PFSK-1 (cell line): ENCODE measurements around the gene IDH3B.

ENCODE experiments used
- FOXP2 ChIP-seq: optimal IDR thresholded peaks from 2 replicates; pipeline ENCODE3; 2011; ENCODE audit warnings: borderline replicate concordance, control low read depth, inconsistent platforms; ENCODE audit not compliant: insufficient read depth; ENCODE audit errors: extremely low read length, extremely low read depth
- POLR2AphosphoS5 ChIP-seq: IDR thresholded peaks from 2 replicates; pipeline ENCODE4 v1.6.1; 2012; ENCODE audit warnings: low read depth, mild to moderate bottlenecking, control low read depth, low read length, moderate library complexity
- SIN3A ChIP-seq: IDR thresholded peaks from 2 replicates; pipeline ENCODE4 v1.6.1; 2012; ENCODE audit warnings: mild to moderate bottlenecking, low read length, moderate library complexity, borderline replicate concordance; ENCODE audit not compliant: insufficient read depth
- TAF1 ChIP-seq: IDR thresholded peaks from 2 replicates; pipeline ENCODE4 v1.6.1; 2012; ENCODE audit warnings: low read length, control low read depth, borderline replicate concordance; ENCODE audit not compliant: insufficient read depth
- TF ChIP-seq, protein P1 (sequence below), 2 experiments: IDR thresholded peaks; 2 replicates each; pipeline versions ENCODE4 v1.6.1 to v1.8.0; 2011 to 2012; ENCODE audit warnings: low read depth in 2 of 2, low read length in 2 of 2, control low read depth in 1 of 2, inconsistent platforms in 1 of 2, mild to moderate bottlenecking in 1 of 2, moderate library complexity in 1 of 2; ENCODE audit not compliant: insufficient read depth in 1 of 2

The IDH3B gene

DNA sequence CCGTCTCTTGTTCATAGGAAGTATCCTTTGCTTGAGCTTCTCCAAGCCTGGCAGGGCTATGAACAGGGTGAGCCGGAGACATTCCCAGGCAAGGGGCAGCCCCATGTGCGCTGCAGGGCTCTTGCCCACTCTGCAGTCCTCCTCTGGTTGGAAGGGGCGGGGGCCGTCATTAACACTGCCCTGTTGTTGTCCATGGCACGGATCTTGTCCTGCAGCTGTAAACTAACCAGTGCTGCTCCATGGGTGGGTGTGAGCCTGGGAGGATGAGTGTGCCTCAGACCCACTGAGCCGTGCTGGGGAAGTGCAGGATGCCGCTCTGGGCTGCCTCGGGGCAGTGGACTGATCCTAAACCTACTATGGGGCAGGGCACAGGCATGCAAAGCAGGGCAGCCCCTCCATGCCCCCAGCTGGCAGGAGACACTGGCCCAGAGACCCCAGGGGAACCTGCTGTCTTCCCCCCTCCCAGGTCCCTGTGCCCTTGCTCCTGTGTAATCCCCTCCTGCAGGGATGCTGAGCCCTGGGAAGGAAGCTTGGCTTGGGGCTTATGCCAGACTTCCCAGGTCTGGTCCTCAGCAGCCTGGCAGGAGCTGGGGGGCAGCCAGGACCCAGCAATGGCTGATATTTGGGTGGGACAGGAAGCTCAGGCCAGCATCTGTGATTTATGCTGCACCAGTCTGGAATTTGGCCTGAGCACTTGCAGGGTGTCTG, 37.1 kb upstream of the IDH3B start:
- TF ChIP-seq, protein P1, sequence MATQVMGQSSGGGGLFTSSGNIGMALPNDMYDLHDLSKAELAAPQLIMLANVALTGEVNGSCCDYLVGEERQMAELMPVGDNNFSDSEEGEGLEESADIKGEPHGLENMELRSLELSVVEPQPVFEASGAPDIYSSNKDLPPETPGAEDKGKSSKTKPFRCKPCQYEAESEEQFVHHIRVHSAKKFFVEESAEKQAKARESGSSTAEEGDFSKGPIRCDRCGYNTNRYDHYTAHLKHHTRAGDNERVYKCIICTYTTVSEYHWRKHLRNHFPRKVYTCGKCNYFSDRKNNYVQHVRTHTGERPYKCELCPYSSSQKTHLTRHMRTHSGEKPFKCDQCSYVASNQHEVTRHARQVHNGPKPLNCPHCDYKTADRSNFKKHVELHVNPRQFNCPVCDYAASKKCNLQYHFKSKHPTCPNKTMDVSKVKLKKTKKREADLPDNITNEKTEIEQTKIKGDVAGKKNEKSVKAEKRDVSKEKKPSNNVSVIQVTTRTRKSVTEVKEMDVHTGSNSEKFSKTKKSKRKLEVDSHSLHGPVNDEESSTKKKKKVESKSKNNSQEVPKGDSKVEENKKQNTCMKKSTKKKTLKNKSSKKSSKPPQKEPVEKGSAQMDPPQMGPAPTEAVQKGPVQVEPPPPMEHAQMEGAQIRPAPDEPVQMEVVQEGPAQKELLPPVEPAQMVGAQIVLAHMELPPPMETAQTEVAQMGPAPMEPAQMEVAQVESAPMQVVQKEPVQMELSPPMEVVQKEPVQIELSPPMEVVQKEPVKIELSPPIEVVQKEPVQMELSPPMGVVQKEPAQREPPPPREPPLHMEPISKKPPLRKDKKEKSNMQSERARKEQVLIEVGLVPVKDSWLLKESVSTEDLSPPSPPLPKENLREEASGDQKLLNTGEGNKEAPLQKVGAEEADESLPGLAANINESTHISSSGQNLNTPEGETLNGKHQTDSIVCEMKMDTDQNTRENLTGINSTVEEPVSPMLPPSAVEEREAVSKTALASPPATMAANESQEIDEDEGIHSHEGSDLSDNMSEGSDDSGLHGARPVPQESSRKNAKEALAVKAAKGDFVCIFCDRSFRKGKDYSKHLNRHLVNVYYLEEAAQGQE (IDR thresholded peaks at IDR 0.05; ENCODE audit: insufficient read depth in 1 of 2, low read depth in 2 of 2, low read length in 2 of 2) = no peak
- TF ChIP-seq TAF1 (no peak), POLR2AphosphoS5 (no peak), FOXP2 (no peak), SIN3A (no peak)

DNA sequence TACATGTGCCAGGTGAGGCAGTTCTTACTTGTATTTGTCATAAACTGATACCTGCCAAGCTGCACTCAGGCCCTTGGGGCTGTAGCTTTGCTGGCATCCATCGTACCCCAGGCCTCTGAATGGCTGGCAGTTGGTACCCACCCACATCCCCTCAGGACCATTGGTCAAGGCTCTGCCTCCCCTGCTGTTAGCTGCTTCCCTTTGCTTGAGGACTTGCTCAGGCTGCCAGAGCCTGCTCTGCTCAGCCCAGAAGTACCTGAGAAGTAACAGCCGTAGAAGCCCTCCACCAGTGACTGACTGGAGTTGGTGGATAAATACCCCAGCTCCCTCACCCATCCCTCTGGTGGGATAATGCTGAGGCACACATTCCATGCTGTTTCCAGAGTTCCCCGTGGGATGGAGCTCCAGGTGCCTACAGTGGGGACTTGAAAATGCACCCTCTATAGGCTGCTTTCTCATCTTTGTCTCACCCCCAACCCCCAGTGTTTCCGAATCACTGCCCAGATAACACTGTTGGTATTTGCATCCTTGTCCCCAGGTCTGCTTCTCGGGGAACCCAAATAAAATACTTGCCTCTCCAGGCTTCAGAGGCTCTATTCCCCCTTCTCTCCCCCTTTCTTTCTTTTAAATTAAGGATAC, 35.9 kb upstream of the IDH3B start:
- TF ChIP-seq TAF1 = no peak

DNA sequence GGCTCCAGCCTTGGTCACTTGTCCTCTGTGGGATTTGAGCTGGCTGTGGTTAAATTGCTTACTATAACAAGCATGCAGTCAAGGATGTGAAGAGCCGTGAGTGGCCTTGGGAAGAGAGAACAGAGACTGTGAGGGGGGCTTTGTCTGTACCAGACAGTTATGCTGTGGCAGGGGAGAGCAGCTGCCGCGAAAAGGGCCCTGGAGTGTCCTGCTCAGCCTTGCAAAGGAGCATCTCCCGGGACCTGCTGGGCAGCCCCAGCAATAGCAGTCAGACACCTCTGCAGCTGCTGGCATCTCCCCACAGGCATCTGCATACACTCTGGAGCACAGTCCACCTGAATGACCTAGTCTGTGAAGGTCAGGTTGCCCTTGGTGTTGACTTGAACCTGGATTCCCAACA, 34.9 kb upstream of the IDH3B start:
- no peak for TF ChIP-seq TAF1
- no peak for TF ChIP-seq SIN3A
- no peak for TF ChIP-seq POLR2AphosphoS5
- TF ChIP-seq, protein P1 (IDR thresholded peaks at IDR 0.05; ENCODE audit: insufficient read depth in 1 of 2, low read depth in 2 of 2, low read length in 2 of 2) = no peak

DNA sequence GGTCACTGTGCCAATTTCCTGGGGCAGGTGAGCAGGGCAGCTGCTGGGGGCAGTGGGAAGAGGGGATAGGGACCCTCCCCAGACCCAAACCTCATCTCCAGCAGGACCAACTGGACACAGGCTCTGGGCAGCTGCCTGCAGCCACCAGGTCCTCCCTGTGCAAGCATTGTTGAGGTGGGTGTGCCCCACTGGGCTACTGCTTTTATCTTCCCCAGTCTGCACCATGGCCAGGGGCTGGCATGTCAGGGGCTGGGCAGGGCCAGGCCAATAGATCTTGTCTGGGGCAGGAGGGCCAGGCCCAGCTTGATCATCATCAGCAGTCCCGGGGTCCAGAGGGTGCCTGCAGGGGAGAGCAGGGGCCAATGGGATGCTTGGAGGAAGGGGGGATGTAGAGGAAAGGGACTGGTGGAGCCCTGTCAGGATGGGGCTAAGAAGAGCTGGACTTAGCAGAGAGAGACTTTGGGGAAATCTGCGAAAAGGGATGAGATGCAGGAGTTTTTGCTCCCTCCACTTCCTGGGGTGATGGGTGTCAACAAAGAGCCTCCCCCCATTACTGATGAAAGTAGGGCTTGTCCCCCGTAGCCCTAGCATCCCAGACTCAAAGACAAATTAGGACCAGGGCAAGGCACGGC, 34.3 kb upstream of the IDH3B start:
- TF ChIP-seq, protein P1 (IDR thresholded peaks at IDR 0.05; ENCODE audit: insufficient read depth in 1 of 2, low read depth in 2 of 2, low read length in 2 of 2) = no peak
- TF ChIP-seq TAF1 (no peak), SIN3A (no peak), POLR2AphosphoS5 (no peak), FOXP2 (no peak)

DNA sequence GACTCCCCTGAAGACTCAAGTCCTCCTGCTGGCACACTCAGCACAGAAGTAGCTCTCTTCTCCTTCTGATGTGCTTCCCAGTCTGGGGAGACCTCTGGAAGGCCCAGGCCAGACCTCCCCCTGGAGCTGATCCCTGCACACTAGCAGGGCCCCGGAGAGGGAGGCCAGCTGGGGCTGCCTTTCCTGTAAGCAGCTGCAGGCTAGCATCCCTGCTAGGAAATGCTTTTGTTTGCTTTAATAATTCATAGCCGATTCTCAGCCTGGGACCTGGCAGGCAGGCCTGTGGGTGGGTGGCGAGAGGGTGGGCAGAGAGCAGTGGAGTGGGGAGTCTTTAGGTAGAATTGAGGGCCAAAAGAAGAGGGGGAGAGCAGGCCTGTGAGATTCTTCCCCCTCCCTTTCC, 33.8 kb upstream of the IDH3B start:
- TF ChIP-seq POLR2AphosphoS5 (no peak), TAF1 (no peak), SIN3A (no peak), FOXP2 (no peak)
- TF ChIP-seq, protein P1 (IDR thresholded peaks at IDR 0.05; ENCODE audit: insufficient read depth in 1 of 2, low read depth in 2 of 2, low read length in 2 of 2) = no peak
